K562 (cell line): ENCODE measurements around the gene TPM4. TPM values are rescaled to one million over a fixed set of nuclear protein-coding genes. Genes with fewer than 3 reads are reported as not detected.
"Not testable (repeated sequence)": the region's sequence is repeated elsewhere in the genome, so short reads cannot be mapped to it uniquely, and the experiment has no call there.

Source experiments
- ATAC-seq: fragments of 200-7000 bp; cut with Tn5 transposase; 3 replicates; pipeline ENCODE4 v1.9.1; 2020; ENCODE audit warnings: moderate library complexity
- BruUV-seq: library from RNA; stranded (reverse); fragments of 400-500 nt; replicated peaks from 2 replicates; lab custom pipeline; 2021; lab: Mats Ljungman, UMichigan
- CTCF ChIA-PET: fragments of 300-600 bp; formaldehyde crosslinking; extraction: SDS; loops from one replicate; lab custom pipeline; 2021; ENCODE audit warnings: low intra/inter-chr PET ratio; lab: Yijun Ruan, JAX
- POLR2A ChIA-PET: fragments of 300-600, 350-650 bp; sonication (Branson Sonifier 250); formaldehyde crosslinking; extraction: SDS; loops from one replicate; lab custom pipeline; 2021; ENCODE audit warnings: antibody characterized with exemption, inconsistent platforms; lab: Yijun Ruan, JAX
- DNase-seq, 4 experiments: peaks; one replicate each; pipeline versions ENCODE4 v3.0.0 to v3.0.0-alpha.2; 2011 to 2018; ENCODE audit warnings: low spot score in 3 of 4, mixed read lengths in 3 of 4; ENCODE audit errors: extremely low read depth in 1 of 4
- FAIRE-seq: peaks from 2 replicates; lab custom pipeline; 2011; peaks lifted over from hg19 to GRCh38; lab: Jason Lieb, UNC
- H2AFZ ChIP-seq: 2 replicates; pipeline ENCODE4 v1.6.0; 2011; ENCODE audit warnings: low read depth, low read length, control low read depth, inconsistent platforms
- H3K27ac ChIP-seq: fragments of 200-600 bp; 3 replicates; pipeline ENCODE4 v1.8.0; 2011; ENCODE audit warnings: low read depth, mild to moderate bottlenecking, control low read depth, inconsistent platforms, low read length, moderate library complexity, mixed read lengths; ENCODE audit errors: extremely low read depth
- H3K27me3 ChIP-seq, 2 experiments: fragments of 300-600 bp in 1 of 2; 2 replicates in 1 of 2; 3 replicates in 1 of 2; pipeline versions ENCODE4 v1.6.0 to v1.8.0; 2011; ENCODE audit warnings: inconsistent platforms in 2 of 2, low read length in 2 of 2, mild to moderate bottlenecking in 1 of 2, mixed read lengths in 1 of 2, moderate library complexity in 1 of 2; ENCODE audit not compliant: control insufficient read depth in 2 of 2, insufficient read depth in 2 of 2
- H3K36me3 ChIP-seq: fragments of 300-600 bp; 3 replicates; pipeline ENCODE4 v1.8.0; 2011; ENCODE audit warnings: mild to moderate bottlenecking, low read length, inconsistent platforms; ENCODE audit not compliant: control insufficient read depth, insufficient read depth
- H3K4me1 ChIP-seq, 2 experiments: fragments of 200-600 bp in 1 of 2; replicated peaks in 1 of 2; 2 replicates in 1 of 2; 3 replicates in 1 of 2; pipeline versions ENCODE4 v1.5.1 to v1.8.0; 2011; ENCODE audit warnings: inconsistent platforms in 2 of 2, low read length in 2 of 2, mild to moderate bottlenecking in 1 of 2, mixed read lengths in 1 of 2, moderate library complexity in 1 of 2; ENCODE audit not compliant: control insufficient read depth in 2 of 2, insufficient read depth in 2 of 2
- H3K4me2 ChIP-seq: 2 replicates; pipeline ENCODE4 v1.6.1; 2011; ENCODE audit warnings: low read length, control low read depth, inconsistent platforms, mixed read lengths; ENCODE audit not compliant: insufficient read depth
- H3K4me3 ChIP-seq: fragments of 200-600 bp; sonication (generic), shearing (Covaris generic); 2 replicates; pipeline ENCODE4 v1.5.1; 2016; ENCODE audit warnings: control low read depth, inconsistent platforms
- H3K79me2 ChIP-seq: fragments of 200-600 bp; 3 replicates; pipeline ENCODE4 v1.8.0; 2011; ENCODE audit warnings: low read length, inconsistent platforms; ENCODE audit not compliant: control insufficient read depth, insufficient read depth
- H3K9ac ChIP-seq, 2 experiments: 2 replicates each; pipeline versions ENCODE4 v1.6.0 to v1.6.1; 2011; ENCODE audit warnings: low read depth in 2 of 2, low read length in 2 of 2, control low read depth in 1 of 2, inconsistent platforms in 1 of 2, mild to moderate bottlenecking in 1 of 2, mixed read lengths in 1 of 2; ENCODE audit not compliant: insufficient read depth in 1 of 2
- H3K9me1 ChIP-seq: one replicate; pipeline ENCODE4 v1.6.0; 2011; ENCODE audit warnings: inconsistent platforms, mild to moderate bottlenecking, low read length, moderate library complexity; ENCODE audit not compliant: control insufficient read depth, insufficient read depth
- H3K9me3 ChIP-seq: replicated peaks from 2 replicates; pipeline ENCODE4 v1.5.1; 2011; ENCODE audit warnings: low read depth, low read length, inconsistent platforms; ENCODE audit not compliant: control insufficient read depth, insufficient read depth
- H4K20me1 ChIP-seq: replicated peaks from 2 replicates; pipeline ENCODE4 v1.6.1; 2011; ENCODE audit warnings: low read length, inconsistent platforms, mixed read lengths; ENCODE audit not compliant: control insufficient read depth, insufficient read depth
- ATF3 ChIP-seq, 2 experiments: fragments of 450-650 bp in 1 of 2; sonication (generic) in 1 of 2; formaldehyde crosslinking in 1 of 2; IDR thresholded peaks in 1 of 2; conservative IDR thresholded peaks in 1 of 2; 2 replicates each; pipeline versions ENCODE4 v1.6.1 to v1.8.1; 2016 to 2023; ENCODE audit warnings: mild to moderate bottlenecking in 2 of 2, moderate library complexity in 2 of 2, inconsistent platforms in 1 of 2, missing genetic modification reagents in 1 of 2
- POU5F1 ChIP-seq: fragments of 150-350 bp; IDR thresholded peaks from 2 replicates; pipeline ENCODE4 v1.6.1; 2014; ENCODE audit warnings: borderline replicate concordance, low read length, low read depth, mild to moderate bottlenecking; ENCODE audit not compliant: partially characterized antibody
- ZNF197 ChIP-seq: fragments of 200-800 bp; sonication (Bioruptor generic); IDR thresholded peaks from 2 replicates; pipeline ENCODE4 v1.6.1; 2016; ENCODE audit warnings: low read depth, missing genetic modification characterization, missing compliant biosample characterization
- ZNF23 ChIP-seq: fragments of 250-450 bp; sonication (Bioruptor Pico); IDR thresholded peaks from 2 replicates; pipeline ENCODE4 v1.4.0; 2020; ENCODE audit warnings: mild to moderate bottlenecking
- WGBS: fragments of 100-300 bp; shearing (Covaris generic); methylation state at CpG from one replicate; pipeline ENCODE4 v1.1.6; 2016; ENCODE audit warnings: low coverage, mixed read lengths; ENCODE audit not compliant: insufficient coverage; ENCODE audit errors: missing lambda C conversion rate; 5-methylcytosine and 5-hydroxymethylcytosine counted together
- in situ Hi-C: fragments of 300-500 bp; cut with MboI; formaldehyde crosslinking; loops from 4 replicates; pipeline ENCODE4 v1.15.0; 2018; ENCODE audit warnings: inconsistent platforms, mixed read lengths
- intact Hi-C: fragments of 100-400 bp; cut with micrococcal nuclease; formaldehyde crosslinking; loops from 2 replicates; pipeline ENCODE4 v1.14.2; 2022
- polyA plus RNA-seq, 8 experiments: library from polyadenylated mRNA; depleted of rRNA in 4 of 8; stranded (reverse) in 5 of 8; unstranded in 3 of 8; fragments of >200 nt; fragmentation: Nextera tagmentation in 2 of 8; fragmentation: Illumina TruSeq in 1 of 8; extraction: Ambion mirVana in 2 of 8; extraction: Trizol in 1 of 8; gene quantifications; 2 replicates each; pipeline versions ENCODE4 v1.2.1 to v1.2.3, GENCODE V29; 2011 to 2014; ENCODE audit warnings: inconsistent platforms in 1 of 8, missing spikeins in 1 of 8
- total RNA-seq, 7 experiments: library from RNA; depleted of rRNA in 6 of 7; stranded (reverse); fragments of >200 nt in 6 of 7; fragmentation: Illumina TruSeq in 2 of 7; extraction: Trizol in 2 of 7; gene quantifications; 2 replicates each; pipeline versions ENCODE4 v1.2.1 to v1.2.3, GENCODE V29; 2011 to 2021; ENCODE audit warnings: low replicate concordance in 1 of 7

TPM4 gene
- total and polyA plus RNA-seq, 9 of the 15 experiments (the other 6 are each of a cell fraction or from before 2014, with no cell fraction given) = 28.1 to 111 (median 77.4) TPM

DNA sequence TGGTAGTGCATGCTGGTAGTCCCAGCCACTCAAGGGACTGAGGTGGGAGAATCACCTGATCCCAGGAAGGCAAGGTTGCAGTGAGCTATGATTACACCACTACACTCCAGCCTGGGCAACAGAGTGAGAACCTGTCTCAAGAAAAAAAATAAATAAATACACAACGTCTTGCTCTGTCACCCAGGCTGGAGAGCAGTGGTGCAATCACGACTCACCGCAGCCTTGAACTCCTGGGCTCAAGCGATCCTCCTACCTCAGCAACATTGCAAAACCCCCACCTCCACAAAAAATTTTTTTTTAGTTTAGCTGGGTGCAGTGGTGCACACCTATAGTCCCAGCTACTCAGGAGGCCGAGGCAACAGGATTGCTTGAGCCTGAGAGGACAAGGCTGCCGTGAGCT is 8.8 kb downstream of the TPM4 start:
- in situ Hi-C loops = no loop called here
- POLR2A ChIA-PET = interaction anchor here (0.7 to 6.4 kb wide), 5 partner anchors 9 to 26 kb away, joined by 3 to 67 read pairs (median 7); partner anchors contain the start of genes RAB8A and TPM4

DNA sequence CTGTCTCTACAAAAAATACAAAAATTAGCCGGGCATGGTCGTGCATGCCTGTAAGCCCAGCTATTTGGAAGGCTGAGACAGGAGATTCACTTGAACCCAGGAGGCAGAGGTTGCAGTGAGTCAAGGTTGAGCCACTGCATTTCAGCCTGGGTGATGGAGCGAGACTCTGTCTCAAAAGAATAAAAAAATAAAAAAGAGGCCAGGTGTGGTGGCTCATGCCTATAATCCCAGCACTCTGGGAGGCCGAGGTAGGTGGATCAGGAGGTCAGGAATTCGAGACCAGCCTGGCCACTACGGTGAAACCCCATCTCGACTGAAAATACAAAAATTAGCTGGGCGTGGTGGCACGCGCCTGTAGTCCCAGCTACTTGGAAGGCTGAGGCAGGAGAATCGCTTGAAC is 11.1 kb downstream of the TPM4 start:
- H3K27ac ChIP-seq, FAIRE-seq, H2AFZ ChIP-seq, intact Hi-C loops, BruUV-seq, H3K9ac ChIP-seq, H3K79me2 ChIP-seq, ATAC-seq, H3K4me3 ChIP-seq, H3K9me1 ChIP-seq, H3K9me3 ChIP-seq, H4K20me1 ChIP-seq, DNase-seq, H3K4me2 ChIP-seq, in situ Hi-C loops, H3K27me3 ChIP-seq, CTCF ChIA-PET: not testable (repeated sequence)
- 94% methylated on average over 10 of the region's 11 CpGs for WGBS
- peaks cover 5 to 14% of the 10 kb centered on the region in 2 experiments for H3K4me1 ChIP-seq
- peaks cover 78% of the 10 kb centered on the region; the same call in 2 of the 3 replicates for H3K36me3 ChIP-seq
- POLR2A ChIA-PET = interaction anchor here (0.9 to 6.4 kb wide), 5 partner anchors 9 to 155 kb away, joined by 3 to 67 read pairs (median 15); partner anchors contain the start of gene RAB8A

More for the DNA sequence above, 8.8 kb downstream of the TPM4 start:
- Histone ChIP-seq H4K20me1 (peaks cover 14% of the 10 kb centered on the region), H3K4me3 (no peak overlapping the region), H3K4me2 (no peak overlapping the region), H3K9me3 (no peaks in the 10 kb centered on the region), H3K79me2 (peaks cover 11% of the 10 kb centered on the region), H3K9me1 (peaks cover 5% of the 10 kb centered on the region), H3K4me1 (peaks cover 15 to 19% of the 10 kb centered on the region in 2 experiments), H2AFZ (no peak overlapping the region), H3K27me3 (no peaks in the 10 kb centered on the region), H3K9ac (no peak overlapping the region), H3K27ac (no peak overlapping the region), H3K36me3 (peaks cover 71% of the 10 kb centered on the region; the same call in 2 of the 3 replicates)
- intact Hi-C loops = no loop called here
- FAIRE-seq (no peak), DNase-seq (no peak), ATAC-seq (no peak)
- WGBS = 72% methylated on average over 6 of the region's 6 CpGs
- BruUV-seq = no TSS peak
- TF ChIP-seq POU5F1 = no peak
- TF ChIP-seq ZNF23 (CRISPR knock-in tag) = no peak
- no peak for TF ChIP-seq ZNF197 (CRISPR knock-in tag)
- TF ChIP-seq ATF3 (IDR thresholded peaks at IDR 0.05) = 0 out of 2 replicates have a peak, but pooled peaks have one; percentile 40
- no peak for TF ChIP-seq ATF3 (CRISPR knock-in tag; conservative IDR thresholded peaks at IDR 0.05)
- CTCF ChIA-PET = no interaction called here
